ENCODE data around the gene EPGN. TPM values are rescaled to one million over a fixed set of nuclear protein-coding genes. Genes with fewer than 3 reads are reported as not detected.

EPGN gene
- polyA plus RNA-seq, 1 donor (not counting 4 experiments of a cell fraction or from before 2014, with no cell fraction given): 330 TPM

GRCh38 chr4:74284053-74284452, 24.2 kb upstream of the EPGN start:
- Histone ChIP-seq H3K9ac (ENCODE audit: control insufficient read depth, extremely low read depth, insufficient read depth, low read length) (no peak overlapping the region), H3K4me3 (ENCODE audit: control insufficient read depth in 2 of 3, extremely low read depth in 1 of 3, insufficient read depth in 2 of 3, low read depth in 1 of 3, low read length in 3 of 3) (peak overlapping the region in 2 of 3 experiments; percentile 9 to 43), H3K27me3 (ENCODE audit: control insufficient read depth, extremely low read depth, insufficient read depth, low read length) (no peaks in the 10 kb centered on the region), H3K9me3 (ENCODE audit: control insufficient read depth, low read depth, low read length) (no peaks in the 10 kb centered on the region), H3K9me1 (ENCODE audit: control insufficient read depth, extremely low read depth, insufficient read depth, low read length) (no peaks in the 10 kb centered on the region), H4K20me1 (ENCODE audit: control insufficient read depth, extremely low read depth, insufficient read depth, low read length) (no peaks in the 10 kb centered on the region), H3K4me2 (ENCODE audit: control insufficient read depth, extremely low read depth, insufficient read depth, low read depth, low read length) (peak overlapping the region; percentile 81), H2AFZ (ENCODE audit: control insufficient read depth, low read length) (no peak overlapping the region), H3K79me2 (ENCODE audit: control insufficient read depth, insufficient read depth, low read length) (no peaks in the 10 kb centered on the region), H3K27ac (ENCODE audit: control insufficient read depth, insufficient read depth, low read length) (peak overlapping the region; percentile 50), H3K4me1 (ENCODE audit: control insufficient read depth, extremely low read depth, insufficient read depth, low read length) (peaks cover 30% of the 10 kb centered on the region), H3K36me3 (ENCODE audit: control insufficient read depth in 2 of 2, extremely low read depth in 1 of 2, insufficient read depth in 2 of 2, low read length in 2 of 2) (no peaks in the 10 kb centered on the region)
- no peak for FAIRE-seq
- TF ChIP-seq, protein P1, sequence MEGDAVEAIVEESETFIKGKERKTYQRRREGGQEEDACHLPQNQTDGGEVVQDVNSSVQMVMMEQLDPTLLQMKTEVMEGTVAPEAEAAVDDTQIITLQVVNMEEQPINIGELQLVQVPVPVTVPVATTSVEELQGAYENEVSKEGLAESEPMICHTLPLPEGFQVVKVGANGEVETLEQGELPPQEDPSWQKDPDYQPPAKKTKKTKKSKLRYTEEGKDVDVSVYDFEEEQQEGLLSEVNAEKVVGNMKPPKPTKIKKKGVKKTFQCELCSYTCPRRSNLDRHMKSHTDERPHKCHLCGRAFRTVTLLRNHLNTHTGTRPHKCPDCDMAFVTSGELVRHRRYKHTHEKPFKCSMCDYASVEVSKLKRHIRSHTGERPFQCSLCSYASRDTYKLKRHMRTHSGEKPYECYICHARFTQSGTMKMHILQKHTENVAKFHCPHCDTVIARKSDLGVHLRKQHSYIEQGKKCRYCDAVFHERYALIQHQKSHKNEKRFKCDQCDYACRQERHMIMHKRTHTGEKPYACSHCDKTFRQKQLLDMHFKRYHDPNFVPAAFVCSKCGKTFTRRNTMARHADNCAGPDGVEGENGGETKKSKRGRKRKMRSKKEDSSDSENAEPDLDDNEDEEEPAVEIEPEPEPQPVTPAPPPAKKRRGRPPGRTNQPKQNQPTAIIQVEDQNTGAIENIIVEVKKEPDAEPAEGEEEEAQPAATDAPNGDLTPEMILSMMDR (optimal IDR thresholded peaks at IDR 0.05 in 1 of 3, IDR thresholded peaks at IDR 0.05 in 1 of 3, conservative IDR thresholded peaks at IDR 0.05 in 1 of 3; ENCODE audit: extremely low read depth in 1 of 3, insufficient read depth in 2 of 3, low read length in 3 of 3): no peak
- TF ChIP-seq EZH2 (IDR thresholded peaks at IDR 0.05; ENCODE audit: low read length): no peak
- dilution Hi-C loops (cut with MboI; ENCODE audit: extremely low pct_ligation_motif_present, low sequenced_read_pairs): no loop called here
- DNase-seq (ENCODE audit: low read depth, low spot score): no peak

- no peak for TF ChIP-seq EZH2 (IDR thresholded peaks at IDR 0.05; ENCODE audit: low read length)
- TF ChIP-seq, protein P1 (optimal IDR thresholded peaks at IDR 0.05 in 1 of 3, IDR thresholded peaks at IDR 0.05 in 1 of 3, conservative IDR thresholded peaks at IDR 0.05 in 1 of 3; ENCODE audit: extremely low read depth in 1 of 3, insufficient read depth in 2 of 3, low read length in 3 of 3): no peak
- peaks cover 29% of the 10 kb centered on the region for H3K4me1 ChIP-seq (ENCODE audit: control insufficient read depth, extremely low read depth, insufficient read depth, low read length)
- no peak overlapping the region for H3K4me3 ChIP-seq (ENCODE audit: control insufficient read depth in 2 of 3, extremely low read depth in 1 of 3, insufficient read depth in 2 of 3, low read depth in 1 of 3, low read length in 3 of 3)
- FAIRE-seq (no peak), DNase-seq (ENCODE audit: low read depth, low spot score) (no peak)
- no peak overlapping the region for H3K9ac ChIP-seq (ENCODE audit: control insufficient read depth, extremely low read depth, insufficient read depth, low read length)
- H3K4me2 ChIP-seq (ENCODE audit: control insufficient read depth, extremely low read depth, insufficient read depth, low read depth, low read length): no peak overlapping the region
- no peaks in the 10 kb centered on the region for H3K36me3 ChIP-seq (ENCODE audit: control insufficient read depth in 2 of 2, extremely low read depth in 1 of 2, insufficient read depth in 2 of 2, low read length in 2 of 2)
- dilution Hi-C loops (cut with MboI; ENCODE audit: extremely low pct_ligation_motif_present, low sequenced_read_pairs): no loop called here
- no peaks in the 10 kb centered on the region for H3K9me3 ChIP-seq (ENCODE audit: control insufficient read depth, low read depth, low read length)
- no peaks in the 10 kb centered on the region for H4K20me1 ChIP-seq (ENCODE audit: control insufficient read depth, extremely low read depth, insufficient read depth, low read length)
- H3K27me3 ChIP-seq (ENCODE audit: control insufficient read depth, extremely low read depth, insufficient read depth, low read length): no peaks in the 10 kb centered on the region
- H2AFZ ChIP-seq (ENCODE audit: control insufficient read depth, low read length): no peak overlapping the region
- H3K79me2 ChIP-seq (ENCODE audit: control insufficient read depth, insufficient read depth, low read length): no peaks in the 10 kb centered on the region
- H3K27ac ChIP-seq (ENCODE audit: control insufficient read depth, insufficient read depth, low read length): no peak overlapping the region
- no peaks in the 10 kb centered on the region for H3K9me1 ChIP-seq (ENCODE audit: control insufficient read depth, extremely low read depth, insufficient read depth, low read length)
Measured at GRCh38 chr4:74287164-74287563, 21.1 kb upstream of the EPGN start.
